T-helper 2 cell treated with Interferon-gamma antibody and Interleukin-4, amounts not matched to agents 100 ng/mL and 5 ng/mL, for 36 hours (primary cell): ENCODE data around the gene RNU2-63P. TPM values are rescaled to one million over a fixed set of nuclear protein-coding genes. Genes with fewer than 3 reads are reported as not detected.
"Not testable (repeated sequence)": the region's sequence is repeated elsewhere in the genome, so short reads cannot be mapped to it uniquely, and the experiment has no call there.

Experiments
- intact Hi-C: fragments of 100-400 bp; cut with micrococcal nuclease; formaldehyde crosslinking; loops from one replicate; pipeline ENCODE4 v1.15.1; 2023
- total RNA-seq: library from RNA; stranded (reverse); gene quantifications from 2 replicates; pipeline ENCODE4 v1.2.3, GENCODE V29; 2022

The RNU2-63P gene
- total RNA-seq, 1 donor from 2014 or later = 22.6 TPM

DNA sequence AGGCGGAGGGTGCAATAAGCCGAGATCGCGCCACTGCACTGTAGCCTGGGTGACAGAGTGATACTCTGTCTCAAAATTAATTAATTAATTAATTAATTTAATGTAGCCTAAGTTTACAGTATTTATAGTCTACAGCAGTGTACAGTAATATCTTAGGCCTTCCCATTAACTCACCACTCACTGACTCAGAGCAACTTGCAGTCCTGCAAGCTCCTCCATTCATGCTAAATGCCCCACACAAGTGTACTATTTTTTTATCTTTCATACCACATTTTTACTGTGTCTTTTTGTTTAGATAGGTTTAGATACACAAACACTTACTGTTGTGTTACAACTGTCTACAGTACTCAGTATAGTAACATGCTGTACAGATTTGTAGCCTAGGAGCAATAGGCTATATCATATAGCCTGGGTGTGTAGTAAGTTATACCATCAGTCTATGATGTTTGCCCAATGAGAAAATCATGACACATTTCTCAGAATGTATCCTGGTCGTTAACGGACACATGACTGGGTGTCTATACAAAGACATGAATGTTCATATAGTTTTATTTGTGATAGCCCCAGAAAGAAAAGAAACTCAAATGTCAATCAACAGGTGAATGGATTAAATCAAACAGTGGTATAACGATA, 15.8 kb upstream of the RNU2-63P start:
- intact Hi-C loops = no loop called here

- intact Hi-C loops = no loop called here
Measured at GRCh38 chr2:88028931-88029330, 12.6 kb upstream of the RNU2-63P start.

GRCh38 chr2:88027697-88028389, 11.5 kb upstream of the RNU2-63P start:
- intact Hi-C loops = no loop called here

DNA sequence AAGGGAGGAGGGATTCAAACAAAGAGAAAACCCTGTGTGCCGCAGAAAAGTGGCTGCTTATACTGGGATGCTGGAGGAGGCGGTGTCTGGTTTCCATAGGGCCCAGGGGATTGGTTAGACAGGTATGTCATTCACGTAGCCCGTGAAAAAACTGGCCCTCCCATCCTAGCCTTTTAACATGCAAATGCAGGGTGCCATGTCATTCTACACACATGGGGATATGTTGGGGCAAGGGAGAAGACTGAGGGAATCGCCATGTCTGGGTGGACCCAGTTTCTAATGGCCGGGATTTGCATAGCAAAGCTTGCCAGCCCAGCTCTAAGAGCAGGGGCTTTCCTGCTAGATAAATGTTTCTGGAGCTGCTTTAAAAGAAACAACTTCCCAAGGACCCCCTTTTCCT, 8.2 kb upstream of the RNU2-63P start:
- intact Hi-C loops = no loop called here

GRCh38 chr2:88022669-88022921, 6.2 kb upstream of the RNU2-63P start:
- intact Hi-C loops = no loop called here

DNA sequence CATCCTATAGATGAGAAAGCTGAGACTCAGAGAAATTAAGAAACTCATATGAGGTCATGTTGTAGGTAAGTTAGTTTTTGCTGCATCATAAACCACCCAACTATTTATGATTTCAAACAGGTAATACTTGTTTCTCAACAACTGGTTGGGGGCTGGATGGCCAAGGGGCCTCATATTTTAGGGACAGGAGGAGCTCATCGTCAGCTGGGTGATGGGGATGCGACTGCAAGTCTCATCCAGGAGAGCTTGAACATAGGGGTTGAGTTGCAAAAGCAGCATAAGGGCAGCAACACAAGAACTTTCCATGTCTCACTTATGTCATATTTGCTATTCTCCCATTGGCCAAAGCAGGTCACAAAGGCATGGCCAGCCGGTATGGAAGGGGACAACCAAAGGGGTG, 3.6 kb upstream of the RNU2-63P start:
- intact Hi-C loops = no loop called here

- intact Hi-C loops = no loop called here
Measured at GRCh38 chr2:88018909-88019308, 2.6 kb upstream of the RNU2-63P start.

DNA sequence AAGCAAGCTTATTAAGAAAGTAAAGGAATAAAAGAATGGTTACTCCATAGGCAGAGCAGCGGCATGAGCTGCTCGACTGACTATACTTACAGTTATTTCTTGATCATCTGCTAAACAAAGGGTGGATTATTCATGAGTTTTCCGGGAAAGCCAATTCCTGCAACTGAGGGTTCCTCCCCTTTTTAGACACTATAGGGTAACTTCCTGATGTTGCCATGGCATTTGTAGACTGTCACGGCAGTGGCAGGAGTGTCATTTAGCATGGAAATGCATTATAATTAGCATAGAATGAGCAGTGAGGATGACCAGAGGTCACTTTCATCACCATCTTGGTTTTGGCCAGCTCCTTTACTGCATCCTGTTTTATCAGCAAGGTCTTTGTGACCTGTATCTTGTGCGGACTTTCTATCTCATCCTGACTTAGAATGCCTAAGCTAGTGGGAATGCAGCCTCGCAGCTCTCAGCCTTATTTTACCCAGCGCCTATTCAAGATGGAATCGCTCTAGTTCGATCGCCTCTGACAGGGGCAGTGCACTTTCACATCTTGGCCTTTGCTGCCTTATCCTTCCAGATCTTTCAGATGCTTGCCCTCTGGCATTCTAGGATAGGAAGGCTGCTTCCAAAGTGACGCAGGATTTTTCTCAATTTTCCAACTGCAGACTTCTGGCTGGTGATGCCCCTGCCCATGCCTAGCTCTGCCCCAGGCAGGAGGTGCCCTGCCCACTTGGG, 1.9 kb upstream of the RNU2-63P start:
- intact Hi-C loops = not testable (repeated sequence)

DNA sequence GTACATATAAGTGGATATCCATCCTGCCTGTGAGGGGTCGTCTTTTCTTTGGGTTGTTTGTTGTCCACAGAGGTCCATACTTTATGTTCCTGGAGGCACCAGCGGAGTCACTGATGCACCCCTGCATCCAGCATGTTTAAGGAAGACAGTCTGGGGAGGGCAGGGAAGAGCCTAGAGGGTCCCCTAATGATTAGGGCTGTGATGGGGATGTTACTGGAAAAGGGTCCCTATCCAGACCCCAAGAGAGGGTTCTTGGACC, 1.4 kb upstream of the RNU2-63P start:
- intact Hi-C loops = not testable (repeated sequence)

- intact Hi-C loops = loop anchor here (1.0 kb wide), 1 partner anchor 38 kb away; the partner anchor contains the start of gene KRCC1
Measured at GRCh38 chr2:88016960-88017779, 823 bp upstream of the RNU2-63P start.

DNA sequence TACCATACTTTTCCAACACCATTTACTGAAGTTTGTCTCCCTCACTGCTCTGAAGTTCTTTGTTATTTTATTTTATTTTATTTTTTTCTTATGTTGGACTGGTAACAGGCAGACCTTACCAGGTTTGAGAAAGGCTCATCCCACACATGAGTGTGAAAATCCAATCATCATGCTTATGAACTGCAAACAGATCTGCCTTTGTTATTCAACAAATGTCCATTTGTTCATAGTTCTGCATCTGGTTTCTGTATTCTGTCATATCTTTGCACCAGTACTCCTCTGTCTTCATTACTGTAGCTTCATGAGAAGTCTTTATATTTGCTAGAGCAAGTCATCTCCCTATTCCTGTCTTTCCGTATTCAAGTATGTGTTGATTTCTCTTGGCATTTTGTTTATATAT, 5.3 kb downstream of the RNU2-63P start:
- intact Hi-C loops = no loop called here

DNA sequence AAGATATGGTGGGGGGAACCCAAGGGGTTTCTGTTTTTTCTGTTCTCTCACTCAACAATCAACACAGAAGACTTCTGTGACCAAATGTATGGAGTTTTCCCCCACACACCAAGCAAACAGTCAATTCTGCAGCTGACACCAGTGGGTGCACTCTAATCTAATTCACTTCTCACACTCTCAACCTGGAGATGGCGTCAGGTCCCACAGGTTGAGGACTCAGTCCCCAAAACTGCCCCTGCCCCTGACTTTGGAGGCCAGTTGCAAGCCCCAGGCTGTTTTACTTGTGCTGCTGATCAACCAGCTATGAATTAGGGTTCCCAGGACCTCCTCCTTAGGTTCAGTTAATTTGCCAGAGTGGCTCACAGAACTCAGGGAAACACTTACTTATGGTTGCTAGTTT, 6.2 kb downstream of the RNU2-63P start:
- intact Hi-C loops = no loop called here

DNA sequence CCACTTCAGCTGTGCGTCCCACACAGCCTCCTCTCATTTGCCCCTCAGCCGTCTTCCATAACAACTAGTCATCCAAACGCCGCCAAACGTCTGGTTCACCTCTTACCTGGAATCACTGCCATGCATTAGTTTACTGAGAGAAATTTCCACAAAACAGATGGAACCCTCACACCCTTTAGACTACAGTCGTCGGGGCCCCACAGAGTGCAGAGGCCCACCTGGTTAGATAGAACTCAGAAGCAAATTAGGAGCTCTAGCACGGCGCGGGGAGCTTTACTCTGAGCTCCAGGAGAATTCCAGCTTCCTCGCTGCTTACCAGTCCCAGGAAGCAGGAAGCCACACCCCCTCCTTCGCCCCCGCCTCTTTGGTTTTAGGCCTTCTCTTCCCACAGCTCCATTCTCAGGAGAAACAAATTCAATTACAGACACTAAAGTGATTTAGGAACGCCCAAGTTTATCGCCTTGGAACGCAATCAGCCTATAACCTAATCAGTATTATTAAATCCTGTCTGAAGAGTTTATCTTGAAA, 9.4 kb downstream of the RNU2-63P start:
- intact Hi-C loops = no loop called here

- intact Hi-C loops = no loop called here
Measured at GRCh38 chr2:88005776-88006175, 10.6 kb downstream of the RNU2-63P start.

DNA sequence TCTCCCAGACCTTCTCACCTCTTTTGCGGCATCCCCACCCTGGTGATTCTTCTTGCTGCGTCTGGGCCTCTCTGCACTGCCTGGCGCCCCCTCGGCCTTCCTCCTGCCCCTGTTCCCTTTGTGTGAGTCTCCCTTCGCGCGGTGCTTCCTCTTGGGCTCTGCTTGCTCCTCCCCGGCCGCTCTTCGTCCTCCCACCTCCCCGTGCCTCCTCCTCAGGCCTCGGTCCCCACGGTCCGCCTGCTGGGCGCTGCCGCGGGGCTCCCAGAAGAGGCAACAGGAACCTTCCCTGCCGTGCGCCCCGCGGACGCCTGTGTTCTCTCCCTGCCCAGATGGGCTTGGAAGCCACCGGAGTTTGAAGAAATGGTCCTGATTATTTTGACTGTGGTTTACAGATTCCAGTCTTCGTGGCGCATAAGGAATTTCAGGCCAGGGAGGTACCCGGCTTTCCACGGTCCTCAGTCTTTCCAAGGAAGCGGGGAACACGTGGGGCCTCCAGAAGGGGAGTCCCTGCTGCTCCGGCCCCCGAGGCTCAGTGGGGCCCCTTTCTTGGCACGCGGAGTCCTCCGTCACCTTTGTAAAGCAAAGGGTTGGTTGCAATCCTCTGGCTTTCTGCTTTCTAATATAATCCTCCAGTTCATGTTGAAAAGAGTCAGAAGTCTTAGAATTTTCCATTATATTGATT, 13.1 kb downstream of the RNU2-63P start:
- intact Hi-C loops = no loop called here

DNA sequence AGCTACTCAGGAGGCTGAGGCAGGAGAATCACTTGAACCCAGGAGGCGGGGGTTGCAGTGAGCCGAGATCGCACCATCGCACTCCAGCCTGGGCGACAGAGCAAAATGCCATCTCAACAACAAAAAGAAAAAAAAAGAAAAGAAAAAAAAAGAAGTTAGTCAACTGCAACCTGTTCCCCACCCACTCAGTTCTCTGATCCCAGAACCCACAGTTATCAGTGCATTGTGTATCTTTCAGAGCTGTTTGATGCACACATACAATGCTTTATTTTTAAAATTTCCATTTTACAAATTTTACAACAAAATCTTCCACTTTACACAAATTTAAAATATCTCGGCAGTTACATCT, 14.0 kb downstream of the RNU2-63P start:
- intact Hi-C loops = no loop called here

DNA sequence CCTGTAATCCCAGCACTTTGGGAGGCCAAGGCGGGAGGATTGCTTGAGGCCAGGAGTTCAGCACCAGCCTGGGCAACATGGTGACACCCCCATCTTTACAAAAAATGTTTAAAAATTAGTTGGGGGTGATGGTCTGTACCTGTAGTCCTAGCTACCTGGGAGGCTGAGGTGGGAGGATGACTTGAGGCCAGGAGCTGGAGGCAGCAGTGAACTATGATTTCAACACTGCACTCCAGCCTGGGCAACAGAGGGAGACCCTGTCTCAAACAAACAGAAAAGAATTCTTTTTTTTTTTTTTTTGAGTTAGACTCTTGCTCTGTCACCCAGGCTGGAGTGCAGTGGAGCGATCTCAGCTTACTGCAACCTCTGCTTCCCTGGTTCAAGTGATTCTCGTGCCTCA, 15.9 kb downstream of the RNU2-63P start:
- intact Hi-C loops = not testable (repeated sequence)

GRCh38 chr2:87996570-87996969, 19.8 kb downstream of the RNU2-63P start:
- intact Hi-C loops = no loop called here

DNA sequence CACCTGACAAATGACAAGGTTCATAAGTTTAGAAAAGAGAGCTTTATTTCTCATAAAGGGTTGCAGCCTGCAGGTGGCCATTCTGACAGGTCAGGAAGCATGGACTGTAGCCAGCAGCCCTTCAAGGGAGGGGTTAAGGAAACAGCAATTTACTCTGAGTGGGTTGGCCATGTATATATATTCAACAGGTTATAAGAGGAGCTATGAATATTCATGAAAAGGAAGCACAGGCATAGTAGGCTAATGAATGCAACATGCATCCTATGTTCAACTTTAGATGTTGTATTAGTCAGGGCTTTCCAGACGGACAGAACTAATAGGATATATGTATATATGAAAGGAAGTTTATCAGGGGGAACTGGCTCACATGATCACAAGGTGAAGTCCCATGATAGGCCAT, 20.6 kb downstream of the RNU2-63P start:
- intact Hi-C loops = no loop called here

- intact Hi-C loops = not testable (repeated sequence)
Measured at GRCh38 chr2:87994304-87994850, 22.0 kb downstream of the RNU2-63P start.

DNA sequence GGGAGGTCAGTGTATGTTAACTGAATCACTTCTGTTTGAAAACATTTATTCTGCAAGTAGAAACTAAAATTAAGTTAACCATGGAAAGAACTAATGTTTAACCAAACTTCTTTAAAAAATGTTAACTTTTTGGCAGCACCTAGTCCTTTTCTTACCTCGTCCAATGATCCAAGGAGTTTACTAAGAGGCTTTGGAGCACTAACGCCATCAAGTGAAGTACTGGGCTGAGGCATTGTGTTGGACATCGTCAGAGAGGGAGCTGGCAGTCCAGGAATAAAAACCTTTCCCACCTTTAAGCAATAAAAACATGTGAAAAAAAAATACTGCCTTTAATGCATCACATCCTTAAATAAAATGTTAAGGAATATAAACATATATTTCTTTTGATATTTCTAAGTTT, 23.8 kb downstream of the RNU2-63P start:
- intact Hi-C loops = not testable (repeated sequence)
